Suppressor macrophage treated with lipopolysaccharide for 1 hour (primary cell): ENCODE measurements around the gene AMOTL2.

Experiments used
- DNase-seq, 3 donors: peaks; one replicate each; pipeline ENCODE4 v3.0.0-alpha.2; 2020 to 2022

AMOTL2 gene

GRCh38 chr3:134312873-134313846 lies 61.1 kb downstream of the AMOTL2 start:
- peak; percentile 29 to 62 (median 34) for DNase-seq

- peak; percentile 65 to 85 (median 66) for DNase-seq
Measured at GRCh38 chr3:134312072-134312872, 62.0 kb downstream of the AMOTL2 start.

DNA sequence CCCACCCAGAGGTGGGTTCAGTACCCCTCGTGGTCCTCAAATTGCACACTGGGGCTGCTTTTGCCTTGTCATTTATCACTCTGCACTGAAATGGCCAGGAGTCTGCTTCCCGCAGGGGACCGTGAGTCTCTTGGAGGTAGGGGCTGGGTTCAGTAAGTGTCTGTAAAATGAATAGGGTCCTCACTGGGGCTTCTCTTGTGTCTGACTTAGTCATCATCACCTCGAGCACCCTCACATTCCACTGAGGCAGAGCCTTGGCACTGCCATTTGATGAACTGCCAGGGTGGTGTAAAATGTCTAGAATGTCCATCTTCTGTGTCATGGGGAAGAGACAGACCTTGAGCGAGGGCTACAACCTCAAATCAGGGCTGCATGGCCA lies 62.6 kb downstream of the AMOTL2 start:
- DNase-seq = no peak

GRCh38 chr3:134311265-134311664 lies 63.0 kb downstream of the AMOTL2 start:
- DNase-seq = no peak

- peak; percentile 54 to 83 (median 68) for DNase-seq
Measured at GRCh38 chr3:134309987-134310700, 64.1 kb downstream of the AMOTL2 start.

- peak; percentile 75 to 88 (median 86) for DNase-seq
Measured at GRCh38 chr3:134308350-134308891, 65.8 kb downstream of the AMOTL2 start.

DNA sequence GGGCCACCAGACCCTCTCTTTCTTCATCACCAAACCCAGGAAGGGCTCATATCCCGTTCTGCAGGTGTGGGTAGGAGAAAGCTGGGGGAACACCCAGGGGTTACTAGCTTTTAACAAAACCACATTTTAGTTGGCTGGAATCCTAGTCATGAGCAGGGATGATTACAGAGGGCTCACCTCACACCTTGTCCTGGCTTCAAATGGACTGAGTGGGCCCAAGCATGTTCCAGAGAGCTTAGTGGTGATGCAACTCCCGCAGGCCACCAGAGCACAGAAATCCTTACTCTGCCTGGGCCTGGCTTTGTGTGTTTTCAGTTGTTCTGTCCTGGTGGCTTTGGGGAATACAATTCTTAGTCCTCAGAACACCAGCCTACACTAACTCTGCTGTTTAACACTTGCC lies 66.8 kb downstream of the AMOTL2 start:
- no peak for DNase-seq

- no peak for DNase-seq
Measured at GRCh38 chr3:134306320-134306719, 67.9 kb downstream of the AMOTL2 start.
